Adrenal gland (tissue), 5 donors: ENCODE data around the gene PCNX2.

Experiments used
- CTCF ChIP-seq, 6 experiments: fragments of 450-650 bp in 4 of 6; fragments of 200-600 bp in 2 of 6; sonication (generic) in 1 of 6; IDR thresholded peaks; 1 replicate in 5 of 6; 2 replicates in 1 of 6; pipeline versions ENCODE4 v1.5.1 to v1.8.0; 2016 to 2021; ENCODE audit warnings: antibody characterized with exemption in 6 of 6, mild to moderate bottlenecking in 2 of 6, moderate library complexity in 1 of 6
- POLR2A ChIP-seq, 2 donors: fragments of 450-650 bp; IDR thresholded peaks; one replicate each; pipeline ENCODE4 v1.6.1; 2017; ENCODE audit warnings: antibody characterized with exemption in 2 of 2, mild to moderate bottlenecking in 2 of 2, moderate library complexity in 1 of 2
- donor health status: DM: no; HTN: no; CAD: no.

GRCh38 chr1:233138788-233139585, 156.5 kb downstream of the PCNX2 start:
- TF ChIP-seq CTCF (IDR thresholded peaks at IDR 0.05) (no peak), POLR2A (IDR thresholded peaks at IDR 0.05) (no peak)
